Peyer's patch (tissue), 4 donors: ENCODE results near the gene EPHA8. TPM values are rescaled to one million over a fixed set of nuclear protein-coding genes. Genes with fewer than 3 reads are reported as not detected.

ENCODE experiments used
- DNase-seq, 3 donors: peaks; one replicate each; pipeline ENCODE4 v3.0.0-alpha.2; 2017 to 2019
- H3K27ac ChIP-seq, 4 donors: fragments of 200-600 bp; sonication (generic); one replicate each; pipeline ENCODE4 v1.5.1; 2016 to 2019
- H3K27me3 ChIP-seq, 2 donors: fragments of 200-600 bp; sonication (generic); one replicate each; pipeline ENCODE4 v1.5.1; 2019
- H3K36me3 ChIP-seq, 3 donors: fragments of 200-600 bp; sonication (generic); one replicate each; pipeline ENCODE4 v1.5.1; 2016 to 2019
- H3K4me1 ChIP-seq, 4 donors: fragments of 200-600 bp; sonication (generic); one replicate each; pipeline ENCODE4 v1.5.1; 2016 to 2019
- H3K4me3 ChIP-seq, 4 donors: fragments of 200-600 bp; sonication (generic); 1 replicate in 3 of 4; 2 replicates in 1 of 4; pipeline ENCODE4 v1.5.1; 2016 to 2019; ENCODE audit warnings: mild to moderate bottlenecking in 1 of 4
- H3K9me3 ChIP-seq, 4 donors: fragments of 200-600 bp; sonication (generic); one replicate each; pipeline ENCODE4 v1.5.1; 2016 to 2019; ENCODE audit warnings: mild to moderate bottlenecking in 1 of 4
- CTCF ChIP-seq, 6 experiments: fragments of 450-650 bp in 4 of 6; fragments of 200-600 bp in 2 of 6; sonication (generic) in 1 of 6; IDR thresholded peaks; one replicate each; pipeline ENCODE4 v1.5.1; 2017 to 2019; ENCODE audit warnings: antibody characterized with exemption in 6 of 6, mild to moderate bottlenecking in 3 of 6, moderate library complexity in 1 of 6
- POLR2A ChIP-seq, 2 donors: fragments of 450-650 bp; IDR thresholded peaks; one replicate each; pipeline ENCODE4 v1.5.1; 2017; ENCODE audit warnings: antibody characterized with exemption in 2 of 2, mild to moderate bottlenecking in 2 of 2, moderate library complexity in 2 of 2
- total RNA-seq, 4 donors: library from RNA; depleted of rRNA; stranded (reverse); fragments of >200 nt; gene quantifications; one replicate each; pipeline ENCODE4 v1.1.0, GENCODE V29; 2016

EPHA8 gene
- total RNA-seq, 4 donors from 2014 or later: not detected

- no peak for TF ChIP-seq CTCF (IDR thresholded peaks at IDR 0.05)
- no peak for TF ChIP-seq POLR2A (IDR thresholded peaks at IDR 0.05)
- no peaks in the 10 kb centered on the region for H3K27me3 ChIP-seq
- DNase-seq: no peak
- H3K27ac ChIP-seq: no peak overlapping the region
- H3K36me3 ChIP-seq: peaks cover 0 to 91% (median 0%) of the 10 kb centered on the region in 3 donors
- H3K4me1 ChIP-seq: no peaks in the 10 kb centered on the region
- no peaks in the 10 kb centered on the region for H3K9me3 ChIP-seq
- H3K4me3 ChIP-seq: no peak overlapping the region
Measured at GRCh38 chr1:22521692-22522091, 41.6 kb upstream of the EPHA8 start.

- Histone ChIP-seq H3K4me3 (no peak overlapping the region), H3K9me3 (no peaks in the 10 kb centered on the region), H3K27ac (no peak overlapping the region), H3K27me3 (no peaks in the 10 kb centered on the region), H3K36me3 (peaks cover 0 to 91% (median 0%) of the 10 kb centered on the region in 3 donors), H3K4me1 (no peaks in the 10 kb centered on the region)
- no peak for TF ChIP-seq POLR2A (IDR thresholded peaks at IDR 0.05)
- TF ChIP-seq CTCF (IDR thresholded peaks at IDR 0.05): no peak
- no peak for DNase-seq
Measured at GRCh38 chr1:22522221-22522743, 41.0 kb upstream of the EPHA8 start.

GRCh38 chr1:22524481-22524880 lies 38.8 kb upstream of the EPHA8 start:
- TF ChIP-seq CTCF (IDR thresholded peaks at IDR 0.05): no peak
- no peak for TF ChIP-seq POLR2A (IDR thresholded peaks at IDR 0.05)
- H3K4me3 ChIP-seq: no peak overlapping the region
- H3K27ac ChIP-seq: no peak overlapping the region
- no peaks in the 10 kb centered on the region for H3K27me3 ChIP-seq
- H3K9me3 ChIP-seq: no peaks in the 10 kb centered on the region
- no peak for DNase-seq
- peaks cover 0 to 79% (median 0%) of the 10 kb centered on the region in 3 donors for H3K36me3 ChIP-seq
- no peaks in the 10 kb centered on the region for H3K4me1 ChIP-seq

- Histone ChIP-seq H3K4me1 (no peaks in the 10 kb centered on the region), H3K27ac (no peak overlapping the region), H3K9me3 (no peaks in the 10 kb centered on the region), H3K27me3 (no peaks in the 10 kb centered on the region), H3K36me3 (peaks cover 0 to 71% (median 0%) of the 10 kb centered on the region in 3 donors), H3K4me3 (no peak overlapping the region)
- TF ChIP-seq POLR2A (IDR thresholded peaks at IDR 0.05) (no peak), CTCF (IDR thresholded peaks at IDR 0.05) (no peak)
- no peak for DNase-seq
Measured at GRCh38 chr1:22525211-22525610, 38.1 kb upstream of the EPHA8 start.

- no peaks in the 10 kb centered on the region for H3K9me3 ChIP-seq
- H3K4me3 ChIP-seq: no peak overlapping the region
- DNase-seq: no peak
- H3K27ac ChIP-seq: no peak overlapping the region
- TF ChIP-seq CTCF (IDR thresholded peaks at IDR 0.05) (no peak), POLR2A (IDR thresholded peaks at IDR 0.05) (no peak)
- peaks cover 0 to 67% (median 0%) of the 10 kb centered on the region in 3 donors for H3K36me3 ChIP-seq
- H3K27me3 ChIP-seq: no peaks in the 10 kb centered on the region
- H3K4me1 ChIP-seq: peaks cover 0 to 3% (median 0%) of the 10 kb centered on the region in 4 donors
Measured at GRCh38 chr1:22525646-22526045, 37.6 kb upstream of the EPHA8 start.

- Histone ChIP-seq H3K4me3 (no peak overlapping the region), H3K27me3 (no peaks in the 10 kb centered on the region), H3K27ac (no peak overlapping the region), H3K36me3 (peaks cover 0 to 62% (median 0%) of the 10 kb centered on the region in 3 donors), H3K4me1 (peaks cover 0 to 8% (median 0%) of the 10 kb centered on the region in 4 donors), H3K9me3 (no peaks in the 10 kb centered on the region)
- no peak for DNase-seq
- TF ChIP-seq POLR2A (IDR thresholded peaks at IDR 0.05) (no peak), CTCF (IDR thresholded peaks at IDR 0.05) (no peak)
Measured at GRCh38 chr1:22526098-22526497, 37.2 kb upstream of the EPHA8 start.
